Stimulated activated memory B cell treated with anti-CD40 and anti-IgM and Interleukin-4, amounts not matched to agents 10 μg/mL and 1 μg/mL and 100 μg/mL, for 72 hours (primary cell): Measurements from ENCODE around the gene FOXN3.
"Not testable (repeated sequence)": the region's sequence is repeated elsewhere in the genome, so short reads cannot be mapped to it uniquely, and the experiment has no call there.

ENCODE experiments used
- ATAC-seq: fragments of 150-1000 bp; cut with Tn5 transposase; 2 replicates; pipeline ENCODE4 v1.10.0; 2021
- H3K27ac Mint-ChIP-seq: one replicate; pipeline ENCODE4 v1.8.0; 2022; ENCODE audit warnings: mild to moderate bottlenecking, mixed read lengths
- H3K27me3 Mint-ChIP-seq: one replicate; pipeline ENCODE4 v1.8.0; 2022; ENCODE audit warnings: mixed read lengths
- H3K36me3 Mint-ChIP-seq: one replicate; pipeline ENCODE4 v1.8.0; 2022; ENCODE audit warnings: mixed read lengths
- H3K4me1 Mint-ChIP-seq: one replicate; pipeline ENCODE4 v1.8.0; 2022; ENCODE audit warnings: mixed read lengths
- H3K4me3 Mint-ChIP-seq: one replicate; pipeline ENCODE4 v1.8.0; 2022; ENCODE audit warnings: mild to moderate bottlenecking, moderate library complexity, mixed read lengths
- H3K9me3 Mint-ChIP-seq: one replicate; pipeline ENCODE4 v1.8.0; 2022; ENCODE audit warnings: mixed read lengths

The FOXN3 gene

DNA sequence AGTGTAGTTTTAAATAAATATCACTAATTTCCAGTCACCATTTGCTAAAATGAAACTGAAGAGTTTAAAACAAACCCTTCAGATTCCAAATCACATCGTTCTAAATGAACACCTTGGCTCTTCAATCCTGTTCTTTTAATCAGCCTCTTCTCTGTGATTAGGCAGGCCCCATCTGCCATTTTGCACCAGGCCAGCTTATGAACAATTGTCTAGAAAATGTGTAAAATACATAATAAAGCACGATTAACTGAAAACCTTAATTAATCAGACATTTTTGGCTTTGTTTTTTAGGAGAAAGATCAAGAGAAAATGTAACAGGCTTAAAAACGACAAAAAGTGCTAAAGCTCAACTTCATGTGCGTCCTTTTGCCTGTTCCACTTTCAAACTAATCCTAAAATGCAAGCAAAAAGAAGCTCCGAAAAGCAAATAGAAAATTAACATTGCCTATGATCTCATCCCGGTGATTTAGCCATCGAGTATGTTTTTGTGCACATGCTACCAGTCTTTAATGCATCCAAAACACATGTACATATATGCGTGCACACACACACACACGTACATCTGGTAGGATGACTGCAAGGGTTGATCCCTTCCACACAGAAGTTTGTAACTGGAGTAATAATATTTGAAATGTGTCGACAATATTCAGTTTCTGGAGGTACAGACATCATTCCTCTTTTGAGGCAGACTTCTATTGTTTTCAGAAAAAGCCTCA is 288.6 kb downstream of the FOXN3 start:
- H3K9me3 Mint-ChIP-seq, result no peaks in the 10 kb centered on the region
- no peak overlapping the region for H3K4me3 Mint-ChIP-seq
- H3K27me3 Mint-ChIP-seq, result no peaks in the 10 kb centered on the region
- ATAC-seq, result no peak
- no peaks in the 10 kb centered on the region for H3K4me1 Mint-ChIP-seq
- no peak overlapping the region for H3K27ac Mint-ChIP-seq
- H3K36me3 Mint-ChIP-seq, result no peaks in the 10 kb centered on the region

DNA sequence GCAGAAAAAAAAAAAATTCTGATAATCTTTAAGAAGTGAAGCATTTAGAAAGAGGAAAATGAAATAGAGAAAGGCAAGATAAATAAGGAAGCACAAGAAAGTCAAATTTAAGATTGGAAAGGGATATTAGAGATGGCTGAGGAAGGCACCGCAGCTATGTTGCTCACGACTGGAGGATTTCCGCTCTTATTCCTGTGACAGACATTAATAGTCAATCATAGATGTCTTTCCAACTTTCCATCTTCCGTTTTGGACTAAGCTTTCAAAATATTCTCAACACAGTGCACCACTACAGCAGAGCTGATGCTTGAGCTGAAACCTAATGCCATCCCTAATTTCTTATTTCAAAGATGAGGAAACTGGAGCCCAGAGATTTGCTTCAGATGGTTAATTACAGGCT is 290.6 kb downstream of the FOXN3 start:
- Mint-ChIP-seq H3K9me3 (no peaks in the 10 kb centered on the region), H3K4me1 (no peaks in the 10 kb centered on the region), H3K4me3 (no peak overlapping the region), H3K36me3 (no peaks in the 10 kb centered on the region), H3K27ac (no peak overlapping the region), H3K27me3 (no peaks in the 10 kb centered on the region)
- no peak for ATAC-seq

DNA sequence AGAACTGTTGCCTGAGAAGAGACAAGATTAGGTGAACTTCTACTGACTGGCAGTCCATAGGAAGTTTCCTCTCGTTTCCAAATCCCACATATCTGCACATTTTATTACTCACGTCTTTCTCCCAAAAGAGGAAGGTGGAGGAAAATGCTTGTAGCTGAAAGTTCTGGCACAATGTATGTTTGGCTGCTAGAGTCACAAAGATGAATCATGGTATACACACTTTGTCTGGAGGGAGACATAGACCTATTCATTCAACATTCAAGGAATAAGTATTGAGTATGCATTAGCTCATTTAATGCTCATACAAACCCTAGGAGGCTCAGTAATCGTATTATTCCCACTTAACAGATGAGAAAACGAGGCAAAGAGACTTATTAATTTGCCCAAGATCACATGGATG is 291.8 kb downstream of the FOXN3 start:
- Mint-ChIP-seq H3K4me3 (no peak overlapping the region), H3K36me3 (no peaks in the 10 kb centered on the region), H3K27ac (no peak overlapping the region), H3K4me1 (no peaks in the 10 kb centered on the region), H3K9me3 (no peaks in the 10 kb centered on the region), H3K27me3 (no peaks in the 10 kb centered on the region)
- ATAC-seq, result no peak

DNA sequence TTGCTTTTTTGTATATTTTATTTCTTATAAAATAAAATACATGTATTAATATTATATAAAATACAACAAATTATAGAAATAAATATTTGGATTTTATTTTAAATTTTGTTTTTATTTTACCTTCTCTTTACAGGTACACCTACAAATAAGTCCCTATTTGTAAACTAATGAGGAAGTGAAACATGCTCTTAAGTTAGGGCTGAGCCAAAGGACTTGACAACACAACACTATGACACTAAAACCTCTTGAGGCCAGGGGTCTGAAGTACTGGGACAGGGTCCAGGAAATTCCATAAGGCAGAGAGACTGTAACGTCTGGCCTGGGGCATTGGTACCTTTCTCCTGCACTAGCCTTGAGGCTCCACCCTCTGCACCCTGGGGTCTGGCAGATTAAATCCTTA is 293.2 kb downstream of the FOXN3 start:
- Mint-ChIP-seq H3K4me3 (no peak overlapping the region), H3K27ac (no peak overlapping the region), H3K36me3 (no peaks in the 10 kb centered on the region), H3K27me3 (no peaks in the 10 kb centered on the region), H3K9me3 (peaks cover 9% of the 10 kb centered on the region), H3K4me1 (no peaks in the 10 kb centered on the region)
- ATAC-seq, result no peak

DNA sequence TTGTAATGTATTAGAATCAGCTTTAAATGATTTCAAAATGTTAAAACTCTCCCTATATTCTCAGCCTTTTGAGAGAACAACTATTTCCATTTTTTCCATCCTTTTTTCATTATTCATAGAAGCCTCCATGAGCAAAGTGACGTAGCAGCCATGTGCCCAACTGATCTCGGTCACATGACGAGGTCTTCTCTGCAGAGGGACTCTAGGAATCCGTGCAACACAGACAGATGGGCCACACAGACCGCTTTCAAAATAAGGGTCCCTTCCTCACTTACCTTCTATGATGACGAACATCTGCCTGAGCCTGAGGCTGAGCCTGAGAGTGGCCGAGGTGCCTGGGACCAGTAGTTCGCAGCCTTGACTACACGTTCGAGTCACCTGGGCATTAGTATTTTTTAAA is 293.8 kb downstream of the FOXN3 start:
- Mint-ChIP-seq H3K4me3 (no peak overlapping the region), H3K36me3 (no peaks in the 10 kb centered on the region), H3K4me1 (no peaks in the 10 kb centered on the region), H3K27me3 (no peaks in the 10 kb centered on the region), H3K9me3 (peaks cover 9% of the 10 kb centered on the region), H3K27ac (no peak overlapping the region)
- no peak for ATAC-seq

DNA sequence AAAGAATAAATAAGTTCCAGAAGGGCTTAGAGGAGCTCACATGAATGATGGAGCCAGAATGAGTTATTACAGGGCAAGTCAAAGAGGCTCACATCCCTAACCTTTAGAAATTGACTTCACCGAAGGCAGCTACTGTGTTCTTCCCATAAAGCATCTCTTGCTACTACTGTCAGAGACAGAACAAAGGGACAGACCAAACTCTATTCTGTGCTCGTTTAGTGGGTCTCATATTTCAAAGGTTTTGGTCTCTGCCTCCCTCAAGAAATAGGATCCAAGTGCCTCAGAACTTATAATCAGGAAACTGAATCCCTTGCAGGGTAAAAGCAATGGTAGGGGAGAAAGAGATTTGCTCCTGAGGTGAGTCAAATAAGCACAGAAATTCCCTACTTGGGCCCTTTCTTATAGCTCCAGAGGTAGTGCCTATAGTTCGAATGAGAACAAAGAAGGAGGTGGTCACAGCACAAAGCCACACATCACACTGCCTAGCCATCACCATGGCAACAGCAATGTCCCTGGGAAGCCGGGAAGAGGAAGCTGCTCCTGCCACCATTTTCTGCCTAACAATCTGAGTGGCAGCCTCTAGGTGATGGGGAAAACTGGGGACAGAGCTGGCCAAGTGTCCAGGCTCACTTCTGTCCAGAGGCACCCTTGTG is 294.9 kb downstream of the FOXN3 start:
- Mint-ChIP-seq H3K27ac (no peak overlapping the region), H3K36me3 (no peaks in the 10 kb centered on the region), H3K4me3 (no peak overlapping the region), H3K9me3 (peaks cover 9% of the 10 kb centered on the region), H3K4me1 (no peaks in the 10 kb centered on the region), H3K27me3 (peaks cover 8% of the 10 kb centered on the region)
- ATAC-seq, result no peak

DNA sequence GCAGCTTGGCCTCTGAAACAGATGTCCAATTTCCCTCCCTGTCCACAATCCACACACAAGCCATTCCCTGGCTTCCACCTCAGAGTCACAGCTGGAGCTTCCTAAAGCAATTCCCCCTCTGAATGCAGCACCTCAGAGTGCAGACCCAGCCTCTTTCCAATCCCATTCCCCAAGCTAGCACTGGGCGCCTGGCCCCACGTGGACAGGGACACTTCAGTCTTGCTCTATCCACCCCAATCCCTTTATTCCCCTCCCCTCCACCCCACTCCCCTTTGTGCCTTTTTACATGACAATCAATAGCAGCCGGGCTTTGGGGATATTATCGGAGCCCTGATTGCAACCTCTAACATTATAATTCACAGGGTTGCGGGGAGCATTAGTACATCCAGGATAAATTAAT is 300.0 kb downstream of the FOXN3 start:
- Mint-ChIP-seq H3K4me3 (no peak overlapping the region), H3K27me3 (peaks cover 17% of the 10 kb centered on the region), H3K27ac (no peak overlapping the region)

DNA sequence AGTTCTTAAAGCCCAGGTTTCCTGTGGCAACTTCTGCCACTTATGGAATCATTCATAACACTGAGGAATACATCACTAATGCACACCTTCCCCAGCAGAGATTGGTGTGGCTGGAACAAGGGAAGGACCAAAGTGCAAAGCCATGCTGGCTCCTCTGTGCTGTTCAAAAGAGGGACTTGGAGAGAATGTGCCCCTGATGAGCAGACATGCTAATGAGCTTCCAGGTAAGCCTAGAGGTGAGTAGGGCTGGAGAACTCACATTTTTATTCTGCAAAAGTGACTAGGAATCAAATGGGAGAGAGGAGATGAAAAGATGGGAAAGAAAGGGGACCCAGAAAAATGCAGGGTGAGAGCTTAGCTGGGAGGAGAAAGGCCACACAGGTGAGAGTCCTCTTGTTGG is 302.9 kb downstream of the FOXN3 start:
- H3K27ac Mint-ChIP-seq, result no peak overlapping the region
- no peak for ATAC-seq
- H3K27me3 Mint-ChIP-seq, result peaks cover 37% of the 10 kb centered on the region
- no peak overlapping the region for H3K4me3 Mint-ChIP-seq
- no peaks in the 10 kb centered on the region for H3K36me3 Mint-ChIP-seq
- peaks cover 1% of the 10 kb centered on the region for H3K9me3 Mint-ChIP-seq
- no peaks in the 10 kb centered on the region for H3K4me1 Mint-ChIP-seq

More for the DNA sequence above, 300.0 kb downstream of the FOXN3 start:
- Mint-ChIP-seq H3K9me3 (peaks cover 9% of the 10 kb centered on the region), H3K4me1 (no peaks in the 10 kb centered on the region), H3K36me3 (no peaks in the 10 kb centered on the region)
- ATAC-seq, result no peak

DNA sequence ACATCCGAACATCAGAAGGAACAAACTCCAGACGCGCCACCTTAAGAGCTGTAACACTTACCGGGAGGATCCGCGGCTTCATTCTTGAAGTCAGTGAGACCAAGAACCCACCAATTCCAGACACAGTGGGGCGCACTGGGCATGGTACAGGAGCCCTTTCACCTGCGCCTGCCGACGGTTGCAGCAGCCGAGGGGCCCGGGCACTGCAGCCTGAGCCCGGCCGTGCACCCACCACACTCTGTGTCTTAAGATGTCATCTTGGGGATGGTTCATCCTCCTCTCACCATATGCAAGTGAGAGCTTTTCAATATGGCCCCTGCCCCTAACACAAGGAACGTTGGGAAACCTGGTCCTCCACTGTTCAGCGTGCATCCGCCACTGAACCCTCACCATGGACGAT is 304.3 kb downstream of the FOXN3 start:
- H3K27ac Mint-ChIP-seq, result no peak overlapping the region

DNA sequence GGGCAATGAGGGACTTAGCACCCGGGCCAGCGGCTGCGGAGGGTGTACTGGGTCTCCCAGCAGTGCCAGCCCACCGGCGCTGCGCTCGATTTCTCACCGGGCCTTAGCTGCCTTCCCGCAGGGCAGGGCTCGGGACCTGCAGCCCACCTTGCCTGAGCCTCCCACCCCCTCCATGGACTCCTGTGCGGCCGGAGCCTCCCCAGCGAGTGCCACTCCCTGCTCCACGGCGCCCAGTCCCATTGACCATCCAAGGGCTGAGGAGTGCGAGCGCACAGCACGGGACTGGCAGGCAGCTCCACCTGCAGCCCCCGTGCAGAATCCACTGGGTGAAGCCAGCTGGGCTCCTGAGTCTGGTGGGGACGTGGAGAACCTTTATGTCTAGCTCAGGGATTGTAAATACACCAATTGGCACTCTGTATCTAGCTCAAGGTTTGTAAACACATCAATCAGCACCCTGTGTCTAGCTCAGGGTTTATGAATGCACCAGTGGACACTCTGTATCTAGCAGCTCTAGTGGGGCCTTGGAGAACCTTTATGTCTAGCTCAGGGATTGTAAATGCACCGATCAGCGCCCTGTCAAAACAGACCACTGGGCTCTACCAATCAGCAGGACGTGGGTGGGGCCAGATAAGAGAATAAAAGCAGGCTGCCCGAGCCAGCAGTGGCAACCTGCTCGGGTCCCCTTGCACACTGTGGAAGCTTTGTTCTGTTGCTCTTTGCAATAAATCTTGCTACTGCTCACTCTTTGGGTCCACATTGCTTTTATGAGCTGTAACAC is 305.1 kb downstream of the FOXN3 start:
- not testable (repeated sequence) for ATAC-seq, H3K9me3 Mint-ChIP-seq, H3K36me3 Mint-ChIP-seq, H3K4me3 Mint-ChIP-seq, H3K4me1 Mint-ChIP-seq, H3K27ac Mint-ChIP-seq
- peaks cover 40% of the 10 kb centered on the region for H3K27me3 Mint-ChIP-seq

More for the DNA sequence above, 304.3 kb downstream of the FOXN3 start:
- ATAC-seq, result no peak
- H3K36me3 Mint-ChIP-seq, result no peaks in the 10 kb centered on the region
- H3K4me1 Mint-ChIP-seq, result no peaks in the 10 kb centered on the region
- peaks cover 44% of the 10 kb centered on the region for H3K27me3 Mint-ChIP-seq
- H3K4me3 Mint-ChIP-seq, result no peak overlapping the region
- no peaks in the 10 kb centered on the region for H3K9me3 Mint-ChIP-seq

DNA sequence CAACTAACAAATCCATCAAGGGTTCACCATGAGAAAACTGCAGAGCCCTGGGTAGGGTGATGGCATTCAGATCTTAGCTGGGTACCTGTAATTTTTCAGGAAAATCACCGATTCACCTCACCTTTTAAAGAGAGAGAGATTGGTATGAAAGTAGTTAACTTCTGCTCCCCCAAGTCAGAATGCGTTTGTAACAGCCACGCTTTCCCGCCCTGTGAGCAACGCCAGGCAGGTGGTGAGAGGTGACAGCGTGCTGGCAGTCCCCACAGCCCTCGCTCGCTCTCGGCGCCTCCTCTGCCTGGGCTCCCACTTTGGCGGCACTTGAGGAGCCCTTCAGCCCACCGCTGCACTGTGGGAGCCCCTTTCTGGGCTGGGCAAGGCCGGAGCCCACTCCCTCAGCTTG is 305.8 kb downstream of the FOXN3 start:
- H3K9me3 Mint-ChIP-seq, H3K27ac Mint-ChIP-seq, H3K4me3 Mint-ChIP-seq, ATAC-seq, H3K36me3 Mint-ChIP-seq, H3K4me1 Mint-ChIP-seq: not testable (repeated sequence)
- H3K27me3 Mint-ChIP-seq, result peaks cover 37% of the 10 kb centered on the region

DNA sequence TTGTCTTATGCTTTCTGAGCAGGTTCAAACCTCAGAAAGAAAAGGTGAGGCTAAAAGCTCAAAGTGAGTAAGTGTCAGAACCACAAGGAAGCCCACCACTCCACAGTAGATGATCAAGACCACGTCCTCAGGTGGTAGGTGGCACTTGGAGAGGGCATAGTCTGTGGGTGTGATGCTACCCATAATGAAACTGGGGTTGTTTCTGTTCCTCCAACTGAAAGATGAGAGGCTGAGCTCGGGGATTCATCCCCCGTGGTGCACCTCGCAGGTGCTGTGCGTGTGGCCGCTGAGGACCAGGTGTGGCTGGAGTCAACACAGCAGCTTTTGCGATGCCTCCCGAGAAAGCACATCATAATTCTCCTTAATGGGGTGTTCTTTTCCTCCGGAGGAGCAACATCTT is 306.9 kb downstream of the FOXN3 start:
- peaks cover 31% of the 10 kb centered on the region for H3K27me3 Mint-ChIP-seq
- no peaks in the 10 kb centered on the region for H3K9me3 Mint-ChIP-seq
- no peak overlapping the region for H3K4me3 Mint-ChIP-seq
- H3K27ac Mint-ChIP-seq, result no peak overlapping the region
- H3K4me1 Mint-ChIP-seq, result no peaks in the 10 kb centered on the region
- peak; percentile 74 for ATAC-seq
- H3K36me3 Mint-ChIP-seq, result no peaks in the 10 kb centered on the region

DNA sequence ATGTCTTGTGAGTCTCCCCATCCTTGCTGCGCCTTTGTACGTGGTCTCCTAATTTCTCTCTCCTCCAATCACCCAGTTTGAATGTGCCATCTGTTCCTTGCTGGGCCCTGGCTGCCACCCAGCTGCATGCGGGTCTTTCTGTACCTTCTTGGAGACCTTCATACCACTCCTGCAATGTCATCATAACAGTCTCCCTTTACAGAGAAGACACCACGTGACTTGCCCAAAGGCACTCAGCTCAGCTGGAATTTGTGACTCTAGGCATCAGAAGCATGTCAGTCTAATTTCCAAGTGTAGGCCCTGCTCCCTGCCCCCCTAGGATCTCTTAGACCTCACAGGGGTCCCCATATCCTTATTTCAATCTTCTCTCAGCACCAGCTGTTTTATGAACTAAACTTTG is 308.4 kb downstream of the FOXN3 start:
- H3K4me3 Mint-ChIP-seq, result no peak overlapping the region
- H3K27me3 Mint-ChIP-seq, result peaks cover 43% of the 10 kb centered on the region
- H3K27ac Mint-ChIP-seq, result no peak overlapping the region
- no peaks in the 10 kb centered on the region for H3K4me1 Mint-ChIP-seq
- no peak for ATAC-seq
- H3K36me3 Mint-ChIP-seq, result no peaks in the 10 kb centered on the region
- no peaks in the 10 kb centered on the region for H3K9me3 Mint-ChIP-seq

DNA sequence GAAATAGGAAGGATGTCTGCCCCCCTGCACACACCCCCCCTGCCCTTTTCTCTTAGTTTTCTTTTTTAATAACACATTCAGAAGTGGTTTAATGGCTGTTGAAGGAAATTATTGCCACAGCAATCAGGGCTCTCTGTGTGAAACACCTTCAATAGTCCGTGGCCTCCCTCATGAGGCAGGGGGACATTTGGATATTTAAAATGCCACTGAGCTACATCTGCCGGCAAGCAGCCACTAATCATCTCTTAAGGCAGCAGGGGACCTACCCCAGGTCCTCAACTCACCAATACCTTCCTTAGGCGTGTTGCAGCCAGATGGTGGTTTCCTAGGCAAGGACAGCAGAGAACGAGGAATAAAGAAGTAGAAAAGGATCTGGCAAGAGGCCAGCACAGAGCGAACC is 309.4 kb downstream of the FOXN3 start:
- Mint-ChIP-seq H3K9me3 (no peaks in the 10 kb centered on the region), H3K4me1 (no peaks in the 10 kb centered on the region), H3K27me3 (peaks cover 49% of the 10 kb centered on the region), H3K36me3 (no peaks in the 10 kb centered on the region), H3K27ac (no peak overlapping the region), H3K4me3 (no peak overlapping the region)
- ATAC-seq, result no peak
